Thoracic aorta (tissue), 2 donors: Measurements from ENCODE around the gene TIMELESS. TPM values are rescaled to one million over a fixed set of nuclear protein-coding genes. Genes with fewer than 3 reads are reported as not detected.

ENCODE experiments used
- ATAC-seq: fragments of 150-250 bp; one replicate; pipeline ENCODE4 v1.8.0; 2017; ENCODE audit warnings: low read depth; ENCODE audit not compliant: insufficient number of reproducible peaks, low FRiP score
- DNase-seq: peaks from one replicate; pipeline ENCODE4 v3.0.0-alpha.2; 2020; ENCODE audit warnings: low spot score
- H3K27ac ChIP-seq, 2 donors: fragments of 200-600 bp; sonication (generic); 1 replicate in 1 of 2; 2 replicates in 1 of 2; pipeline ENCODE4 v1.5.1; 2016; ENCODE audit warnings: mild to moderate bottlenecking in 2 of 2, moderate library complexity in 2 of 2
- H3K27me3 ChIP-seq: fragments of 200-600 bp; sonication (generic); replicated peaks from 2 replicates; pipeline ENCODE4 v1.6.0; 2016; ENCODE audit warnings: mild to moderate bottlenecking; ENCODE audit not compliant: insufficient read depth
- H3K36me3 ChIP-seq: fragments of 200-600 bp; sonication (generic); one replicate; pipeline ENCODE4 v1.5.1; 2016
- H3K4me1 ChIP-seq, 2 donors: fragments of 200-600 bp; sonication (generic); 1 replicate in 1 of 2; 2 replicates in 1 of 2; pipeline versions ENCODE4 v1.5.1 to v1.6.0; 2016; ENCODE audit warnings: low read depth in 2 of 2, mild to moderate bottlenecking in 1 of 2; ENCODE audit not compliant: control insufficient read depth in 1 of 2
- H3K4me3 ChIP-seq: fragments of 200-600 bp; sonication (generic); 2 replicates; pipeline ENCODE4 v1.5.1; 2016; ENCODE audit warnings: mild to moderate bottlenecking
- H3K9me3 ChIP-seq: fragments of 200-600 bp; sonication (generic); 2 replicates; pipeline ENCODE4 v1.5.1; 2016
- total RNA-seq, 2 donors: library from RNA; depleted of rRNA; stranded (reverse); fragments of >200 nt; gene quantifications; one replicate each; pipeline versions ENCODE4 v1.1.0 to v1.2.3, GENCODE V29; 2016
- TF ChIP-seq, protein P1 (sequence below): fragments of 200-600 bp; sonication (generic); IDR thresholded peaks from one replicate; pipeline ENCODE4 v1.5.1; 2019; ENCODE audit warnings: antibody characterized with exemption

The TIMELESS gene
- total RNA-seq, 2 donors from 2014 or later, result 3.0 to 4.4 TPM

DNA sequence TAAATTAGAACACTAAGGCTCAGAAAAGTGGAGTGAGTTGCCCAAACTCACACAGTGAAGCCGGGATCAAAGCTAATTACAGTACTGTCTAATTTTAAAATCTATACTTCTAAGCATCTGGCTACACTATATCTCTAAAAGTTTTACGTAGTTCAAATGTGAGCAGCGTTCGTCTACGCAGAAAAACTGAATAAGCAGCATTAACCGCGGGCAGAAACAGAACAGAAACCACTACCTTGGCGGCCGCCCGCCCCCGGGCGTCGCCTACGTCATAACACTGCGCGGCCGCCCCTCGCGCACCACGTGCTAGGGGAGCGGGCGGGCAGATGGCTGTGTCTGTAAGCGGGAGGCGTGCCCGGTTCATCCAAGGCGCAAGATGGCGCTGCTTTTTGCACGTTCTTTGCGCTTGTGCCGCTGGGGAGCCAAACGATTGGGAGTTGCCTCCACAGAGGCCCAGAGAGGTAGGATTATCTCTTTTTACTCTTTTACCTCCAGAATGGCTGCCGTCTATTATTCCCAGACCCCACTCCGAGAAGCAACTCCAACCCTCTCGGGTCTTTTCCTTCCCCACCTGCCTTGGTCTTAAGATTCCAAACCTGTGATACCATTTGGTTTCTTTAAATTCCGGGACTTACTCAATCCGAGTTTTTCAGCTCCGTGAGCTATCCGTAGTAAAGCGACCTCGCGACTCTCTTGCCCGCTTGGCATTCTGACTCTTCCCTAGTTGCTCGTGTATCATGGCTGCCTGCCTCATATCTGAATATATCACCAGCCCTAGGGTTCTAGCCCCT, 19.2 kb upstream of the TIMELESS start, which contains the start of gene SPRYD4:
TSS of gene SPRYD4 (plus strand) at position 363 of the 791 bp plus-strand sequence. CDS start at position 377, 14 bp downstream.
- Histone ChIP-seq H3K9me3 (no peaks in the 10 kb centered on the region), H3K4me3 (peak within 1 kb of the TSS; percentile 100), H3K4me1 (peaks cover 12 to 20% of the 10 kb centered on the region in 2 donors), H3K27me3 (no peaks in the 10 kb centered on the region), H3K27ac (peak within 1 kb of the TSS; percentile 87 to 90), H3K36me3 (no peaks in the 10 kb centered on the region)
- DNase-seq (peak; percentile 69), ATAC-seq (peak; percentile 82)
- TF ChIP-seq, protein P1, sequence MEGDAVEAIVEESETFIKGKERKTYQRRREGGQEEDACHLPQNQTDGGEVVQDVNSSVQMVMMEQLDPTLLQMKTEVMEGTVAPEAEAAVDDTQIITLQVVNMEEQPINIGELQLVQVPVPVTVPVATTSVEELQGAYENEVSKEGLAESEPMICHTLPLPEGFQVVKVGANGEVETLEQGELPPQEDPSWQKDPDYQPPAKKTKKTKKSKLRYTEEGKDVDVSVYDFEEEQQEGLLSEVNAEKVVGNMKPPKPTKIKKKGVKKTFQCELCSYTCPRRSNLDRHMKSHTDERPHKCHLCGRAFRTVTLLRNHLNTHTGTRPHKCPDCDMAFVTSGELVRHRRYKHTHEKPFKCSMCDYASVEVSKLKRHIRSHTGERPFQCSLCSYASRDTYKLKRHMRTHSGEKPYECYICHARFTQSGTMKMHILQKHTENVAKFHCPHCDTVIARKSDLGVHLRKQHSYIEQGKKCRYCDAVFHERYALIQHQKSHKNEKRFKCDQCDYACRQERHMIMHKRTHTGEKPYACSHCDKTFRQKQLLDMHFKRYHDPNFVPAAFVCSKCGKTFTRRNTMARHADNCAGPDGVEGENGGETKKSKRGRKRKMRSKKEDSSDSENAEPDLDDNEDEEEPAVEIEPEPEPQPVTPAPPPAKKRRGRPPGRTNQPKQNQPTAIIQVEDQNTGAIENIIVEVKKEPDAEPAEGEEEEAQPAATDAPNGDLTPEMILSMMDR, result no peak

DNA sequence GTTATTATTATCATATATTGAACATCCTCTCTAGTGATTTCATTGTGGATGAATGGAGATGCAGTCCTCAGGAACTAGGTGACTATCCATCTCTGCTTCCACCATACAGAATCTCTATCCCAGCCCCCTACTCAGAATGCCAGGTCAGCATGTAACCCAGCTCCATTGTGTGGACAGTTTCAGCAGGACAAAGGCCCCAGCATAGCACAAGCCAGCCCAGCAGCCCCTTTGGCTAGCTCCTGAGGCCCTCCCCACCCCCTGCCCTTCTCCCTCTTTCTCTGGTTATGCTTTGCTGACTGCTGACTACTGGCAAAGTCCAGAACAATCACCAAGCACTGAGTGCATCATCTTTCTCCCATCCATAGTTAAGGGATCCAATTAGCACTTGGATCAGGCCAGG, 13.3 kb upstream of the TIMELESS start:
- no peak for DNase-seq
- Histone ChIP-seq H3K4me1 (peaks cover under 1% of the 10 kb centered on the region in 2 donors), H3K4me3 (no peak overlapping the region), H3K9me3 (no peaks in the 10 kb centered on the region), H3K36me3 (no peaks in the 10 kb centered on the region), H3K27me3 (no peaks in the 10 kb centered on the region), H3K27ac (no peak overlapping the region)
- no peak for ATAC-seq
- TF ChIP-seq, protein P1, result no peak

DNA sequence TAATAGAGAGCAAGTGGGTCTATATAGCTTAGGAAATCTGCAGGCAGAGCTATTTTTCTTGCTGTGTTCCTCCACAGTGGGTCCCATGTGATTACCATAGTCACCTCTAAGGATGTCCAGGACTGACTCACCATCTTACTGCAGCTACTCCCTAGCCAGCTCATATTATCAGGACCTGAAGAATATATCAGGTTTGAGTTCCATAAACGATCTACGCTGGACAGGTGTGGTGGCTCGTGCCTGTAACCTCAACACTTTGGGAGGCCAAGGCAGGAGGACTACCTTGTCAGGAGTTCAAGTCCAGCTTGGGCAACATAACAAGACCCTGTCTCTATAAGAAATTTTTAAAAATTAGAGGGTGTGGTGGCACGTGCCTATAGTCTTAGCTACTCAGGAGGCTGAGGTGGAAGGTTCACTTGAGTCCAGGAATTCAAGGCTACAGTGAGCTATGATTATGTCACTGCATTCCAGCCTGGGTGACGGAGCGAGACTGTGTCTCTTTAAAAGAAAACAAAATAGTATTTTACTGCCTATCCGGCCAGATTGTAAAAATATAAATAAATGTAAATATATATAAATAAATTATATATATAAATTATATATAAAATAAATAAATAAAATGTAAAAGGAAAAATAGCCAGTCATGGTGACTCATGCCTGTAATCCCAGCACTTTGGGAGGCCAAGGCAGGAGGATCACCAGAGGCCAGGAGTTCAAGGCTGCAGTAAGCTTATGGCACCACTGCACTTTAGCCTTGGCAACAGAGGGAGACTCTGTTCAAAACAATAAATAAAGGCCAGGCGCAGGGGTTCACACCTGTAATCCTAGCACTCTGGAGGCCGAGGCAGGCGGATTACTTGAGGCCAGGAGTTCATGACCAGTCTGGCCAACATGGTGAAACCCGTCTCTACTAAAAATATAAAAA, 12.3 kb upstream of the TIMELESS start:
- ATAC-seq (no peak), DNase-seq (no peak)
- H3K9me3 ChIP-seq, result no peaks in the 10 kb centered on the region
- H3K27me3 ChIP-seq, result no peaks in the 10 kb centered on the region
- no peak overlapping the region for H3K4me3 ChIP-seq
- no peaks in the 10 kb centered on the region for H3K36me3 ChIP-seq
- no peaks in the 10 kb centered on the region for H3K4me1 ChIP-seq
- H3K27ac ChIP-seq, result no peak overlapping the region
- TF ChIP-seq, protein P1, result no peak

DNA sequence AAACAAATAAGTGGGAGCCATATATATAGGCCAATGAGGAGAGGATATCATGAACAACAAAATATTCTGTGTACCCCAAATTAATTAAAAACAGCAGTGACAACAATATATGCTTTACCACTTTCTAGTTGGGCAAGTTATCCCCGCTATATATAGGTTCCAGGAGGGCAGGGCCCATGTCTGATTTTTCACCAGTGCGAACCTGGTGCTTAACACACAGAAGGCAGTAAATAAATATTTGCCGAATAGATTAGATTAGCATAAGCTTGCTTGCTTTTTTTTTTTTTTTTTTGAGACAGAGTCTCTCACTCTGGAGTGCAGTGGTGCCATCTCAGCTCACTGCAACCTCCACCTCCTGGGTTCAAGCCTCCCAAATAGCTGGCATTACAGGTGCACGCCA, 8.6 kb upstream of the TIMELESS start:
- ATAC-seq (no peak), DNase-seq (no peak)
- Histone ChIP-seq H3K4me3 (no peak overlapping the region), H3K27ac (no peak overlapping the region), H3K9me3 (no peaks in the 10 kb centered on the region), H3K4me1 (no peaks in the 10 kb centered on the region), H3K36me3 (no peaks in the 10 kb centered on the region), H3K27me3 (no peaks in the 10 kb centered on the region)
- TF ChIP-seq, protein P1, result no peak

DNA sequence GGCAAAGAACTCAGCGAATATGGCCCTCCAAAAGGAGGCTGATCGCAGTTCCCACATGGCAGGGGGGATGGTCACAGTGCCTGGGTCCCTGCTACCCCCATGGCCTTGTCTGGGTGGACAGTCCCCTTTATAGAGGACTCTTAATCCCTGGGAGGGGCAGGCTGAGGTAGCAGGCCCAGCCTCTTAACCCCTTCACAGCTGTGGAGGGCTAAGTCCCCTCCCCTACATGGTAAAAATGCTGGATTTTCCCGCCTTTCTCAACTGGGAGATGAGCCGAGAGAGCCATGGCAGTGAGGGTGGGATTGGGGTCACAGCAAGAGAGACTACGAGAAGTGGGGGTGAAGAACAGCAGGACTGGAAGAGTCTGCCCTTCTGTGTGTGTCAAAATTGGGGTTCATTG, 5.3 kb upstream of the TIMELESS start, which contains the start of gene MIP:
TSS of gene MIP (minus strand) at position 101 of the 400 bp plus-strand sequence. CDS start at position 57, 44 bp downstream.
- no peaks in the 10 kb centered on the region for H3K36me3 ChIP-seq
- no peaks in the 10 kb centered on the region for H3K9me3 ChIP-seq
- DNase-seq, result no peak
- TF ChIP-seq, protein P1, result no peak
- H3K27me3 ChIP-seq, result no peaks in the 10 kb centered on the region
- no peak within 1 kb of the TSS for H3K4me3 ChIP-seq
- peaks cover 0 to 4% of the 10 kb centered on the region in 2 donors for H3K4me1 ChIP-seq
- ATAC-seq, result no peak
- H3K27ac ChIP-seq, result no peak within 1 kb of the TSS
